Prostate gland (tissue), 2 donors: ENCODE data around the gene FAM83G.
"Not testable (repeated sequence)": the region's sequence is repeated elsewhere in the genome, so short reads cannot be mapped to it uniquely, and the experiment has no call there.

Source experiments
- CTCF ChIP-seq, 4 experiments: fragments of 200-600 bp in 2 of 4; fragments of 450-650 bp in 2 of 4; sonication (generic) in 2 of 4; IDR thresholded peaks; 1 replicate in 3 of 4; 2 replicates in 1 of 4; pipeline ENCODE4 v1.5.1; 2016 to 2019; ENCODE audit warnings: antibody characterized with exemption in 4 of 4, mild to moderate bottlenecking in 2 of 4, moderate library complexity in 2 of 4
- POLR2A ChIP-seq: fragments of 450-650 bp; IDR thresholded peaks from one replicate; pipeline ENCODE4 v1.6.1; 2016; ENCODE audit warnings: antibody characterized with exemption, mild to moderate bottlenecking

DNA sequence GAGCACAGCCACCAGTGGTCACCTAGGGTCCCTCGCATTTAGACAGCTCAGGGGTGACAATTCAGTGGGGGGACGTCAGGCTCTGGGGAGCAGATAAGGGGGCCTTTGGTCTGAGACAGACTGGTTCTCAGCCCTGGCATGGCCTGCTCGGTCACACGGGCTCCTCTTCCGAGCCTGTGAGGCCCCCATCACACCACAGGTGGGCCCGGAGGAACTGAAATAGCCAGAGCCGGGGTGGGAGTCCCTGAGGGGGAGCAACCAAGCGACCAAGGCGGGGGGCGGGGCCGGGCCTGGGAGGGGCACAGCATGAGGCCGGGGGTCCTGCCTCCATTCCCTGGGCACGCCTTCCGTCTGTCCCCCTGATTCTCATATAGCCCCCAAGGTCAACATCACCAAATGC, 37.8 kb upstream of the FAM83G start:
- TF ChIP-seq POLR2A; CTCF (IDR thresholded peaks at IDR 0.05): not testable (repeated sequence)
